Measurements from ENCODE around the gene SYT1. TPM values are rescaled to one million over a fixed set of nuclear protein-coding genes. Genes with fewer than 3 reads are reported as not detected.

Gene SYT1
- total RNA-seq, 4 donors from 2014 or later = 1.4 to 4.1 (median 1.8) TPM

DNA sequence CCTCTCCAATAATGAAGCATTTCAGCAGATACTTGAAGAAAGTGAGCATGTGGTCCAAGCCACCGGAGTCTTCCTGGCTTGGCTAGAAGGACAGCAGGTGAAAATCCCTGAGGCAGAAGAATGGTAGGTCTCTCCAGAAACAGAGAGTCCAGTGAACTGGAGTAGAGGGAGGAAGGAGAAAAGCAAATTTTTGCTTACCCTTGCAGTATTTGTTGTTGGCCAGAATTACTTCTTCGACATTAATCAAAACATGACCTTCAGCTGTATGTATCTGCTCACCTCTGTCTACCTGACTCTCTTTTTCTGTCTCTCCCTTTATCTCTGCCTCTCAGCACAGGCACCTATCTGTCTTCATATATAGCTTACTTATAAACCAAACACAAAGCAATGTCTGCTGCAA is 208.9 kb downstream of the SYT1 start:
- TF ChIP-seq, protein P1, sequence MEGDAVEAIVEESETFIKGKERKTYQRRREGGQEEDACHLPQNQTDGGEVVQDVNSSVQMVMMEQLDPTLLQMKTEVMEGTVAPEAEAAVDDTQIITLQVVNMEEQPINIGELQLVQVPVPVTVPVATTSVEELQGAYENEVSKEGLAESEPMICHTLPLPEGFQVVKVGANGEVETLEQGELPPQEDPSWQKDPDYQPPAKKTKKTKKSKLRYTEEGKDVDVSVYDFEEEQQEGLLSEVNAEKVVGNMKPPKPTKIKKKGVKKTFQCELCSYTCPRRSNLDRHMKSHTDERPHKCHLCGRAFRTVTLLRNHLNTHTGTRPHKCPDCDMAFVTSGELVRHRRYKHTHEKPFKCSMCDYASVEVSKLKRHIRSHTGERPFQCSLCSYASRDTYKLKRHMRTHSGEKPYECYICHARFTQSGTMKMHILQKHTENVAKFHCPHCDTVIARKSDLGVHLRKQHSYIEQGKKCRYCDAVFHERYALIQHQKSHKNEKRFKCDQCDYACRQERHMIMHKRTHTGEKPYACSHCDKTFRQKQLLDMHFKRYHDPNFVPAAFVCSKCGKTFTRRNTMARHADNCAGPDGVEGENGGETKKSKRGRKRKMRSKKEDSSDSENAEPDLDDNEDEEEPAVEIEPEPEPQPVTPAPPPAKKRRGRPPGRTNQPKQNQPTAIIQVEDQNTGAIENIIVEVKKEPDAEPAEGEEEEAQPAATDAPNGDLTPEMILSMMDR (IDR thresholded peaks at IDR 0.05) = no peak
- TF ChIP-seq POLR2A (IDR thresholded peaks at IDR 0.05) = no peak
- Histone ChIP-seq H3K27me3 (no peaks in the 10 kb centered on the region), H3K4me1 (no peaks in the 10 kb centered on the region), H3K27ac (no peak overlapping the region), H3K9me3 (no peaks in the 10 kb centered on the region), H3K4me3 (no peak overlapping the region), H3K36me3 (no peaks in the 10 kb centered on the region)
- DNase-seq = no peak

DNA sequence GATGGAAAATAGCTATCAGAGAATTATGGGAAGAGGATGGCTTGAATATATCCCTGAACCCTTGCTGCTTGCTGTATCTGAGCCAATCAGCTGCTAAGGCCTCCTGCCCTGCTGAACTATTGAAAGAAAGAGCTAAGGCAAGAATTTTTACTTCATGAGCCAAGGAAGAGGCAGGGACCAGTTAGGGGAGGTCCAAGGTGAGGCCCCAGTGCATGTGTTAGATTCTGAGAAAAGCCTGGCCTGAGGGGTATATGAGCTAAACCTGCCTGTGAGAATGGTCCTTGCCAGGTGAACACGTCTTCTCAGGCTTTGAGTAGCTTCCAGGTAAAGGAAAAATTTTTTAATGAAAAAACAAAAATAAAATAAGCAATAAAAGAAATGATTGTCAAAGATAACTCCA is 218.0 kb downstream of the SYT1 start:
- TF ChIP-seq POLR2A (IDR thresholded peaks at IDR 0.05) = no peak
- TF ChIP-seq, protein P1 (IDR thresholded peaks at IDR 0.05) = no peak
- H3K27ac ChIP-seq = no peak overlapping the region
- H3K4me1 ChIP-seq = no peaks in the 10 kb centered on the region
- no peaks in the 10 kb centered on the region for H3K9me3 ChIP-seq
- no peak for DNase-seq
- no peak overlapping the region for H3K4me3 ChIP-seq
- no peaks in the 10 kb centered on the region for H3K36me3 ChIP-seq
- H3K27me3 ChIP-seq = no peaks in the 10 kb centered on the region

DNA sequence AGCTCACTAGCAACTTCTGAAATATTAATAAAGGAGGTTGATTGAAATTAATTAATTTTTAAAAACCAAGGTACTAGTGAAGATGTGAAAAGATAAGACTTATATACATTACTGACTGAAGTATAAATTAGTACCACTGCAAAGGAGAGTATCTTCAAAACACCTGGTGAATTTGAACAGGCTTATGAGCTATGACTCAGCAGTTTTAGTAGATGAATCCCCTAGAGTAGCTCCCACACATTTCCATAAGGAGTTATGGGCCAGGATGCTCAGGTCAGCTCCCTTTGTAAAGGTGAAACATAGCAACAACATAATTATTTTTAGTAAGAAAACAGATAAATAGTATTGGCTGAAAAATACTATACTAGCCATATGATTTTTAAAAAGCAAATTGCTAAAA is 218.6 kb downstream of the SYT1 start:
- no peaks in the 10 kb centered on the region for H3K36me3 ChIP-seq
- H3K27ac ChIP-seq = no peak overlapping the region
- TF ChIP-seq, protein P1 (IDR thresholded peaks at IDR 0.05) = no peak
- no peak for TF ChIP-seq POLR2A (IDR thresholded peaks at IDR 0.05)
- no peak overlapping the region for H3K4me3 ChIP-seq
- H3K4me1 ChIP-seq = no peaks in the 10 kb centered on the region
- no peaks in the 10 kb centered on the region for H3K9me3 ChIP-seq
- DNase-seq = no peak
- no peaks in the 10 kb centered on the region for H3K27me3 ChIP-seq

DNA sequence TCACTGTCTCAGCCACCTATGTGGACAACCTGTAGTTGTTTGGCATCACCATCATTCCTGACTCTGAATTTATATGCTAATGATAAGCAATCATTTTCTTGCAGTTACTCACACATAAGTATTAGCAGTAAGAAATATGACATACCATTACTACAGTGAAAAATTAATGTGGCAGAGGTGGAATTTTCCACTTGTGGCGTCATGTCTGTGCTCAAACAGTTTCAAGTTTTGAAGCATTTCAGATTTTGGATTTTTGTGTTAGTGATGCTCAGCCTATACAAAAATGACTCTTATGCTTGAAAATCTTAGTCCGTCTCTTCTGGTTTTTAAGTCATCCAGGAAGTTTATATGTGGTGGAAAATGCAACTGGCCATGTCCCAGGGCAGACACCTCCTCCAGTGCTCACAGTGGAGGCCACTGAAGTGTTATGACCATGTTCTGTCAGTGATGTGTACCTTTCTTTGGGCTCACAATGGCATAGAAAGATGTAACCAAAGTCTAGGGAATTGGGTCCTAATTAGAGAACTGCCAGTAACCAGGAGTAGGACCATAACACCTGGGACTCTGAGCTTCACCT is 220.6 kb downstream of the SYT1 start:
- Histone ChIP-seq H3K4me3 (no peak overlapping the region), H3K4me1 (no peaks in the 10 kb centered on the region), H3K27ac (no peak overlapping the region), H3K9me3 (no peaks in the 10 kb centered on the region), H3K36me3 (no peaks in the 10 kb centered on the region), H3K27me3 (no peaks in the 10 kb centered on the region)
- TF ChIP-seq, protein P1 (IDR thresholded peaks at IDR 0.05) = no peak
- TF ChIP-seq POLR2A (IDR thresholded peaks at IDR 0.05) = no peak
- no peak for DNase-seq

DNA sequence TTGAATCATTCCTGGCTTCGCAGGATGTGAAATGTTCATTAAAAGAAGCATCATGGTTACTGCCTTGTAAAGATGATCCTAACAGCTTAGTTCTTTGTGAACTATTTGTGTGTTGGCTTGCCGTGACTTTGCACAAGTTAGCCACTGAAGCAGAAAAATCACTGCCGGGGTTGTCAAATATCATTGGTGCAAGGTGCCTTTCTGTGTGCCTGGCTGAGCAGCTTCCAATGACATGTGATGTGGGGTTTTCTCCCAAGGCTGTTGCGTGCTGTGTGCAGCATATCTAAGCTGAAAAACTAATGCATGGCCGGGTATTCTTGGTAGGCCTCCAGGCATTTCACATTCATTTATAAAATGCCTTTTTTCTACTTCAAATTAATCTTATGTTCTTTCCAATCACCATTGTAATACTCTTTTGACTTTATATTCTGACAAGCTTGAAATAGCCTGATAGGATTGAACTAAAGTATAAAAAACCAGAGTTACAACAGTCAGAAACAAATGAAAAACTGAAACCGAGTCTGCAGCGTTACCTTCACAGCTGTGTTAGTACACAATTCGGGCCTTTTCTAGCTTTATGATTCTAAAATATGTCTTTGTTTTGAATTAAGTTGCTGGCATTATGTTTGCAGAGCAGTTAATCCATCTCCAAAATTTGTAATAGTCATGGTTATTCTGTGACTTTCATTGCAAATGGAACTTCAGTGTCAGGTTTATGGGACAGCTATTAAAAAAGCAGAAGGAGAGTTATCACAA is 222.1 kb downstream of the SYT1 start:
- Histone ChIP-seq H3K27me3 (no peaks in the 10 kb centered on the region), H3K36me3 (no peaks in the 10 kb centered on the region), H3K4me1 (no peaks in the 10 kb centered on the region), H3K27ac (no peak overlapping the region), H3K4me3 (no peak overlapping the region), H3K9me3 (no peaks in the 10 kb centered on the region)
- TF ChIP-seq POLR2A (IDR thresholded peaks at IDR 0.05) = no peak
- TF ChIP-seq, protein P1 (IDR thresholded peaks at IDR 0.05) = no peak
- no peak for DNase-seq

All from Peyer's patch (tissue), 4 donors.